ENCODE measurements around the gene MAP4K1.
"Not testable (repeated sequence)": the region's sequence is repeated elsewhere in the genome, so short reads cannot be mapped to it uniquely, and the experiment has no call there.

The MAP4K1 gene

GRCh38 chr19:38650911-38651584, 33.3 kb upstream of the MAP4K1 start:
- DNase-seq (ENCODE audit: low spot score): no peak

GRCh38 chr19:38650172-38650775, 32.5 kb upstream of the MAP4K1 start:
- DNase-seq (ENCODE audit: low spot score): no peak

GRCh38 chr19:38649305-38650171, 31.8 kb upstream of the MAP4K1 start:
- no peak for DNase-seq (ENCODE audit: low spot score)

GRCh38 chr19:38648769-38649304, 31.1 kb upstream of the MAP4K1 start:
- no peak for DNase-seq (ENCODE audit: low spot score)

- DNase-seq (ENCODE audit: low spot score): no peak
Measured at GRCh38 chr19:38647966-38648768, 30.4 kb upstream of the MAP4K1 start.

GRCh38 chr19:38647368-38647965, 29.7 kb upstream of the MAP4K1 start, which contains the start of gene ACTN4:
ACTN4 (plus strand) TSS chr19:38647649; CDS start chr19:38647746, 97 bp downstream.
- DNase-seq (ENCODE audit: low spot score): peak; percentile 100

- no peak for DNase-seq (ENCODE audit: low spot score)
Measured at GRCh38 chr19:38644719-38645118, 27.0 kb upstream of the MAP4K1 start.

GRCh38 chr19:38642176-38642575, 24.4 kb upstream of the MAP4K1 start:
- no peak for DNase-seq (ENCODE audit: low spot score)

- no peak for DNase-seq (ENCODE audit: low spot score)
Measured at GRCh38 chr19:38640368-38640767, 22.6 kb upstream of the MAP4K1 start.

GRCh38 chr19:38639679-38640078, 21.9 kb upstream of the MAP4K1 start:
- no peak for DNase-seq (ENCODE audit: low spot score)

GRCh38 chr19:38638461-38638860, 20.7 kb upstream of the MAP4K1 start:
- no peak for DNase-seq (ENCODE audit: low spot score)

GRCh38 chr19:38635483-38636399, 18.0 kb upstream of the MAP4K1 start:
- DNase-seq (ENCODE audit: low spot score): no peak

- DNase-seq (ENCODE audit: low spot score): peak; percentile 85
Measured at GRCh38 chr19:38634757-38635482, 17.2 kb upstream of the MAP4K1 start.

GRCh38 chr19:38632476-38633213, 14.9 kb upstream of the MAP4K1 start:
- no peak for DNase-seq (ENCODE audit: low spot score)

- not testable (repeated sequence) for DNase-seq (ENCODE audit: low spot score)
Measured at GRCh38 chr19:38631811-38632475, 14.2 kb upstream of the MAP4K1 start.

GRCh38 chr19:38631301-38631700, 13.5 kb upstream of the MAP4K1 start:
- not testable (repeated sequence) for DNase-seq (ENCODE audit: low spot score)

GRCh38 chr19:38629568-38629967, 11.8 kb upstream of the MAP4K1 start:
- no peak for DNase-seq (ENCODE audit: low spot score)

GRCh38 chr19:38626401-38626800, 8.6 kb upstream of the MAP4K1 start:
- no peak for DNase-seq (ENCODE audit: low spot score)

Measured in D341Med (cell line).